ENCODE results near the gene RHOG. TPM values are rescaled to one million over a fixed set of nuclear protein-coding genes. Genes with fewer than 3 reads are reported as not detected.
A peak's percentile ranks its signal among the peaks of the same experiment; 100 is the strongest.
"Not testable (repeated sequence)": the region's sequence is repeated elsewhere in the genome, so short reads cannot be mapped to it uniquely, and the experiment has no call there.

The RHOG gene
- total and polyA plus RNA-seq, 3 experiments from 2014 or later, result 170 to 229 (median 175) TPM

DNA sequence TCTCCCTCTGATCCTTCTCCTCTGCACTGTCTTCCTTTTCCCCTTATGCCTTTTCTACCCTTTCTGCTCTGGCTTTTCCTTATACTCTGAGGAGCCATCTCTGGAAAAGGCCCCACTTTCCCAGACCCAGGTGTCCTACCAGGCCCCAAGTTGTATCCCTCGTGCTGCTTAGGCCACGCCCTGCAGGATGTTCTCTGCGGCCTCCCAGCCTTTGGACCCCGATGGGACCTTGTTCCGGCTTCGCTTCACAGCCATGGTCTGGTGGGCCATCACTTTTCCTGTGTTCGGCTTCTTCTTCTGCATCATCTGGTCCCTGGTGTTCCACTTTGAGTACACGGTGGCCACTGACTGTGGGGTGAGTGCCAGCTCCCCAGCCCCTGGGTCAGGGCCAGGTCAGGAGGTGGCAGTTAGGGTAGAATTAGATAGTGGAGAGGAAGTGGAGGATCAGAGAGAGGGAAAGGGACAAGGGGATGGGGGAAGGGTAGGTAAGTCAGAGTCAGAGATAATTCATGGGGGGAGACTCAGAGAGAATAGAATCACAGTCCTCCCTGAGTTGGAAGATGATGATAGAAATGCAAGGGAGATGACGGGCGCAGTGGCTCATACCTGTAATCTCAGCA is 23.5 kb downstream of the RHOG start:
- ChIA-PET CTCF (interaction anchor here (1.1 to 1.6 kb wide), 4 partner anchors 8 to 256 kb away, joined by 3 to 4 read pairs (median 4); partner anchors contain the start of gene STIM1), POLR2A (no interaction called here)
- Histone ChIP-seq H3K4me1 (ENCODE audit: insufficient read depth, low read length) (no peaks in the 10 kb centered on the region), H3K36me3 (ENCODE audit: insufficient read depth, low read length) (no peaks in the 10 kb centered on the region), H3K4me3 (ENCODE audit: low read length) (no peak overlapping the region), H3K9me3 (ENCODE audit: low read length) (no peaks in the 10 kb centered on the region), H3K27ac (ENCODE audit: low read depth, low read length) (no peak overlapping the region), H3K27me3 (ENCODE audit: insufficient read depth, low read length, poor library complexity, severe bottlenecking) (no peaks in the 10 kb centered on the region)
- Mint-ChIP-seq H3K27ac (peak overlapping the region in 1 of 8 donors; percentile 26), H3K27me3 (no peaks in the 10 kb centered on the region), H3K36me3 (peaks cover 0 to 4% (median 0%) of the 10 kb centered on the region in 3 donors), H3K4me3 (no peak overlapping the region), H3K9me3 (no peaks in the 10 kb centered on the region), H3K4me1 (no peaks in the 10 kb centered on the region)
- no peak for DNase-seq

DNA sequence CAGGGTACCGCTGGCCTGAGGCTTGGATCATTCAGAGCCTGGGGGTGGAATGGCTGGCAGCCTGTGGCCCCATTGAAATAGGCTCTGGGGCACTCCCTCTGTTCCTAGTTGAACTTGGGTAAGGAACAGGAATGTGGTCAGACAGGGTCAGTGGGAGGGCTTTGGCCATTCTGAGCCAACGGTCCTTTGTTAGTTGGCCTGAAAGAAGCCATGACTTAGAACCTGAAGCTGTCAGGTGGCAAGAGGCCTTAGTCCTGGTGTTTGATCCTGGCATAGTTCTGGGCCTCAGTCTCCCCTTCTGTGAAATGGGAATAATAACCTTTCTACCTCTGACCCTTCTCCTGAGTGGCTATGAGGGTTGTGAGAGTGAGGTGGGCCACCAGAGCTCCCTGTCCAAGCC is 24.1 kb downstream of the RHOG start:
- no peaks in the 10 kb centered on the region for H3K27me3 Mint-ChIP-seq
- no peak overlapping the region for H3K27ac Mint-ChIP-seq
- H3K9me3 Mint-ChIP-seq, result no peaks in the 10 kb centered on the region
- H3K27ac ChIP-seq (ENCODE audit: low read depth, low read length), result no peak overlapping the region
- no peaks in the 10 kb centered on the region for H3K9me3 ChIP-seq (ENCODE audit: low read length)
- ChIA-PET CTCF (interaction anchor here (1.2 to 1.6 kb wide), 2 partner anchors 38 to 256 kb away, joined by 3 to 4 read pairs; partner anchors contain the start of gene STIM1), POLR2A (no interaction called here)
- no peaks in the 10 kb centered on the region for H3K4me1 ChIP-seq (ENCODE audit: insufficient read depth, low read length)
- no peak overlapping the region for H3K4me3 Mint-ChIP-seq
- H3K36me3 ChIP-seq (ENCODE audit: insufficient read depth, low read length), result no peaks in the 10 kb centered on the region
- H3K4me3 ChIP-seq (ENCODE audit: low read length), result no peak overlapping the region
- no peaks in the 10 kb centered on the region for H3K27me3 ChIP-seq (ENCODE audit: insufficient read depth, low read length, poor library complexity, severe bottlenecking)
- DNase-seq, result no peak
- peaks cover 0 to 4% (median 0%) of the 10 kb centered on the region in 3 donors for H3K36me3 Mint-ChIP-seq
- H3K4me1 Mint-ChIP-seq, result no peaks in the 10 kb centered on the region

DNA sequence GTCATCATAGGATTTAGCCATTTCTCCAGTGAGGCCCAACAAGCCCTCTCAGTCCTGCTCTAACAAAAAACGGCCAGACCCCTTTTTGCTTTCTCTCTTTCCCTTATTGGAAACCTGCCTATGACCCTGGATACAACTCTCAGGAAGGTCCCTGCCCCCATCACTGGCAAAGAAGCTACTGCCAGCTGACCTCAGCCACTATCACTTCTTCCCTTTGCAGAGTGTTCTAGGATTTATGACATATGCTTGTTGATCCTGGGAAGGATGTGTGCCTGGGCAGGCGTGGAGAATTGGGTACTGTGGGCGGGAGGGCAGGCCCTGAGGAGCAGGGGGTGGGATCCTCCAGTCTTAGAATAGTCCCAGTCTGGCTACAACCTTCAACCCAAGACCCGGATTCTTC is 24.9 kb downstream of the RHOG start:
- Histone ChIP-seq H3K27me3 (ENCODE audit: insufficient read depth, low read length, poor library complexity, severe bottlenecking) (no peaks in the 10 kb centered on the region), H3K4me1 (ENCODE audit: insufficient read depth, low read length) (no peaks in the 10 kb centered on the region), H3K9me3 (ENCODE audit: low read length) (no peaks in the 10 kb centered on the region), H3K4me3 (ENCODE audit: low read length) (no peak overlapping the region), H3K36me3 (ENCODE audit: insufficient read depth, low read length) (no peaks in the 10 kb centered on the region), H3K27ac (ENCODE audit: low read depth, low read length) (no peak overlapping the region)
- H3K4me1 Mint-ChIP-seq, result no peaks in the 10 kb centered on the region
- POLR2A ChIA-PET, result interaction anchor here (0.6 kb wide), 1 partner anchor 15 kb away, joined by 3 read pairs; no protein-coding TSS in a partner anchor
- no peaks in the 10 kb centered on the region for H3K9me3 Mint-ChIP-seq
- peaks cover 0 to 4% (median 0%) of the 10 kb centered on the region in 3 donors for H3K36me3 Mint-ChIP-seq
- no peak overlapping the region for H3K4me3 Mint-ChIP-seq
- CTCF ChIA-PET, result no interaction called here
- DNase-seq, result no peak
- H3K27me3 Mint-ChIP-seq, result no peaks in the 10 kb centered on the region
- peak overlapping the region in 1 of 8 donors; percentile 35 for H3K27ac Mint-ChIP-seq

DNA sequence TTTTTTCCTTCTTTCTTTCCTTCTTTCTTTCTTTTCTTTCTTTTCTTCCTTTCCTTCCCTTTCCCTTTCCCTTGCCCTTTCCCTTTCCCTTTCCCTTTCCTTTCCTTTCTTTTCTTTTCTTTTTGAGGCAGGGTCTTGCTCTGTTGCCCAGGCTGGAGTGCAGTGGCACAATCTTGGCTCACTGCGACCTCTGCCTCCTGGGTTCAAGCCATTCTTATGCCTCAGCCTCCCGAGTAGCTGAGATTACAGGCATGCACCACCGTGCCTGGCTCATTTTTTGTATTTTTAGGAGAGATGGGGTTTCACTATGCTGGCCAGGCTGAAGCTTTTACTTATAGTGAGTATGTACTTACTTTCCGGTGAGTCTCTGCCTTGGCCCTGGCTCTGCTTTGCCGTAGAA is 25.9 kb downstream of the RHOG start:
- H3K27me3 Mint-ChIP-seq; H3K9me3 ChIP-seq (ENCODE audit: low read length); H3K27ac ChIP-seq (ENCODE audit: low read depth, low read length); H3K36me3 Mint-ChIP-seq; H3K9me3 Mint-ChIP-seq; H3K4me1 ChIP-seq (ENCODE audit: insufficient read depth, low read length); DNase-seq; H3K4me3 ChIP-seq (ENCODE audit: low read length); H3K36me3 ChIP-seq (ENCODE audit: insufficient read depth, low read length); POLR2A ChIA-PET; H3K27me3 ChIP-seq (ENCODE audit: insufficient read depth, low read length, poor library complexity, severe bottlenecking); H3K4me1 Mint-ChIP-seq; H3K27ac Mint-ChIP-seq: not testable (repeated sequence)
- peak overlapping the region in 1 of 7 donors; percentile 40 for H3K4me3 Mint-ChIP-seq
- CTCF ChIA-PET, result interaction anchor here (1.2 to 1.4 kb wide), 2 partner anchors 27 to 39 kb away, joined by 4 read pairs; no protein-coding TSS in a partner anchor

DNA sequence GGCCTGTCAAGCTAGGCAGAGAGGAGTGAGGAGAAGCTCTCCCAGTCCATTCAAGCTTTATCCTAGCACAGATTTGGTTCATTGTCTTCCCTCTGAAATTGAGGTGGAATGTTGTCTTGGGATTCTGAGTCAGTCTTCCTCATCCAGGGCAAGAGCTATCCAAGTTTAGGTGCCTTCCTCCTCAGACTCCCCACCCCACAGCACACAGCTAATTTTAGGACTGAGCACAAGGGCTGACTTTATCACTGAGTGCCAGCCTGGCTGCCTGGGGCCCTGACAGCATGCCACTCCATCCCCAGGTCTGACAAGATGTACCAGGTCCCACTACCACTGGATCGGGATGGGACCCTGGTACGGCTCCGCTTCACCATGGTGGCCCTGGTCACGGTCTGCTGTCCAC is 29.8 kb downstream of the RHOG start:
- Histone ChIP-seq H3K4me3 (ENCODE audit: low read length) (no peak overlapping the region), H3K27ac (ENCODE audit: low read depth, low read length) (no peak overlapping the region), H3K36me3 (ENCODE audit: insufficient read depth, low read length) (no peaks in the 10 kb centered on the region), H3K4me1 (ENCODE audit: insufficient read depth, low read length) (peaks cover 9% of the 10 kb centered on the region), H3K9me3 (ENCODE audit: low read length) (no peaks in the 10 kb centered on the region), H3K27me3 (ENCODE audit: insufficient read depth, low read length, poor library complexity, severe bottlenecking) (no peaks in the 10 kb centered on the region)
- POLR2A ChIA-PET, result no interaction called here
- Mint-ChIP-seq H3K4me3 (no peak overlapping the region), H3K36me3 (peaks cover 0 to 4% (median 0%) of the 10 kb centered on the region in 3 donors), H3K9me3 (no peaks in the 10 kb centered on the region), H3K27me3 (no peaks in the 10 kb centered on the region), H3K27ac (no peak overlapping the region), H3K4me1 (peaks cover 14 to 16% (median 16%) of the 10 kb centered on the region in 3 donors)
- DNase-seq, result no peak
- CTCF ChIA-PET, result interaction anchor here (1.0 to 5.2 kb wide), 5 partner anchors 9 to 262 kb away, joined by 3 to 57 read pairs (median 22); partner anchors contain the start of genes NUP98 and STIM1

DNA sequence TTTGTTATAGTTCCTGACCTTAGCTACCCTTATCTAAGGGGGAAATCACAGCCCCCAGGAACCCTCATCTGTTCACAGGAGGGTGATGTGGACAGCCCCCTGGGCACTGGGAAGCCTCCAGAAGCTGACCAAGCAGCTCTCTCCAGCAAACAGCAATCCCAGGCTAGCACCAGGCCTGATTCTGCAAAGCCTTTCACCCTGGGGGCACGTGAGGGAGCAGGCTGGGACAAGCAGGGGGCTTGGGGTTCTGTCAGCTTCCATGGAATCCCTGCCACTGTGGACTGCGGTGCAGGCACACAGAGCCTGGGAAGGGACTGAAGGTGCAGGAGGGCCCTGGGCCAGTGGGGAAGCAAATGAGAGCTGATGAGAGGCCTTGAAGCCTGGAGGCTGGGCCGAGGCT is 30.3 kb downstream of the RHOG start:
- DNase-seq, result no peak
- no peak overlapping the region for H3K4me3 ChIP-seq (ENCODE audit: low read length)
- H3K4me1 ChIP-seq (ENCODE audit: insufficient read depth, low read length), result peaks cover 9% of the 10 kb centered on the region
- no peaks in the 10 kb centered on the region for H3K9me3 ChIP-seq (ENCODE audit: low read length)
- Mint-ChIP-seq H3K36me3 (peaks cover 0 to 4% (median 0%) of the 10 kb centered on the region in 3 donors), H3K4me3 (peak overlapping the region in 2 of 7 donors; percentile 54 to 74), H3K27ac (peak overlapping the region in 1 of 8 donors; percentile 14), H3K27me3 (no peaks in the 10 kb centered on the region), H3K4me1 (peaks cover 14 to 16% (median 16%) of the 10 kb centered on the region in 3 donors), H3K9me3 (no peaks in the 10 kb centered on the region)
- H3K36me3 ChIP-seq (ENCODE audit: insufficient read depth, low read length), result no peaks in the 10 kb centered on the region
- H3K27me3 ChIP-seq (ENCODE audit: insufficient read depth, low read length, poor library complexity, severe bottlenecking), result no peaks in the 10 kb centered on the region
- H3K27ac ChIP-seq (ENCODE audit: low read depth, low read length), result no peak overlapping the region
- POLR2A ChIA-PET, result interaction anchor here (3.2 kb wide), 1 partner anchor 31 kb away, joined by 11 read pairs; the partner anchor contains the start of gene RHOG
- CTCF ChIA-PET, result interaction anchor here (1.0 to 5.2 kb wide), 6 partner anchors 10 to 262 kb away, joined by 3 to 57 read pairs (median 22); partner anchors contain the start of genes NUP98 and STIM1

DNA sequence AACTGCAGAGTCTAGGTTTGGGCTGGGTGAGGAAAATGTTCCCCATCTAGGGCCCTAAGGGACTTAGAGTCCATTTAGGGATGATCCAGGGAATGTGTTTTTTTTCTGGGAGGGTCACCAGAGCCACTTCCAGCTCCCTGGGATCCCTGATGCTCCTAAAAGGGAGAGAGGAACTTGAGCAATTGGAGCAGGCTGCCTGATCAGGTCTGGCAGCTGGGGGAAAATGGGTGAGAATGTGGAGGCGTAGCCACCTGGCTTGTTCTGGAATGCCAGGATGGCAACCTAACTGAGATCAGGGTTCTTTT is 31.2 kb downstream of the RHOG start:
- Mint-ChIP-seq H3K36me3 (peaks cover 0 to 4% (median 0%) of the 10 kb centered on the region in 3 donors), H3K27me3 (no peaks in the 10 kb centered on the region), H3K9me3 (no peaks in the 10 kb centered on the region), H3K4me3 (peak overlapping the region in 3 of 7 donors; percentile 15 to 74 (median 19)), H3K27ac (peak overlapping the region in 1 of 8 donors; percentile 29), H3K4me1 (peaks cover 14 to 16% (median 16%) of the 10 kb centered on the region in 3 donors)
- H3K27ac ChIP-seq (ENCODE audit: low read depth, low read length), result no peak overlapping the region
- H3K27me3 ChIP-seq (ENCODE audit: insufficient read depth, low read length, poor library complexity, severe bottlenecking), result no peaks in the 10 kb centered on the region
- H3K36me3 ChIP-seq (ENCODE audit: insufficient read depth, low read length), result no peaks in the 10 kb centered on the region
- ChIA-PET POLR2A (interaction anchor here (1.1 to 3.2 kb wide), 3 partner anchors 12 to 31 kb away, joined by 3 to 11 read pairs (median 11); partner anchors contain the start of genes NUP98 and RHOG), CTCF (interaction anchor here (0.8 to 5.2 kb wide), 15 partner anchors 8 to 263 kb away, joined by 3 to 57 read pairs (median 7); partner anchors contain the start of genes NUP98, RHOG and STIM1)
- no peak overlapping the region for H3K4me3 ChIP-seq (ENCODE audit: low read length)
- no peak for DNase-seq
- no peaks in the 10 kb centered on the region for H3K9me3 ChIP-seq (ENCODE audit: low read length)
- H3K4me1 ChIP-seq (ENCODE audit: insufficient read depth, low read length), result peaks cover 9% of the 10 kb centered on the region
